ENCODE data around the gene ANKRD1. TPM values are rescaled to one million over a fixed set of nuclear protein-coding genes. Genes with fewer than 3 reads are reported as not detected.

The ANKRD1 gene
- total RNA-seq, 1 experiment from 2014 or later, result 0.26 TPM

GRCh38 chr10:90923111-90923731 lies 2.3 kb upstream of the ANKRD1 start:
- intact Hi-C loops (cut with micrococcal nuclease; ENCODE audit: unreplicated experiment), result no loop called here
- no TSS peak for BruUV-seq (replicated peaks)
- no peak for TF ChIP-seq POLR2AphosphoS5 (IDR thresholded peaks at IDR 0.05; ENCODE audit: low read depth, low read length)
- no peak for TF ChIP-seq REST (IDR thresholded peaks at IDR 0.05; ENCODE audit: insufficient read depth in 1 of 2, low read depth in 2 of 2, low read length in 1 of 2)
- no peak for TF ChIP-seq CTCF (IDR thresholded peaks at IDR 0.05)
- no peak for TF ChIP-seq TCF7L2 (IDR thresholded peaks at IDR 0.05; ENCODE audit: low read depth, low read length)
- TF ChIP-seq SIN3A (IDR thresholded peaks at IDR 0.05; ENCODE audit: borderline replicate concordance, insufficient read depth, low read depth, low read length), result no peak
- H3K4me1 ChIP-seq (ENCODE audit: control insufficient read depth, insufficient read depth, low read length), result no peaks in the 10 kb centered on the region; the same call in 1 of the 2 replicates
- H3K4me3 ChIP-seq (ENCODE audit: low read depth in 2 of 2, low read length in 2 of 2), result no peak overlapping the region
- ATAC-seq, result no peak
- no peaks in the 10 kb centered on the region for H3K36me3 ChIP-seq (ENCODE audit: control insufficient read depth, insufficient read depth, low read length)
- POLR2A ChIA-PET, result no interaction called here
- CTCF ChIA-PET, result interaction anchor here (0.7 kb wide), 1 partner anchor 1001 kb away, joined by 3 read pairs; no protein-coding TSS in a partner anchor
- no peaks in the 10 kb centered on the region for H3K9me3 ChIP-seq (ENCODE audit: control insufficient read depth, insufficient read depth, low read depth, low read length)
- in situ Hi-C loops (cut with HindIII; ENCODE audit: low pct_unique_long_range_greater_than_20kb, low sequenced_read_pairs), result no loop called here
- H3K27me3 ChIP-seq (ENCODE audit: control insufficient read depth, insufficient read depth, low read length), result no peaks in the 10 kb centered on the region
- no peak overlapping the region for H3K27ac ChIP-seq (ENCODE audit: low read length)
- DNase-seq (ENCODE audit: low read depth, low spot score), result no peak

- ChIA-PET CTCF (no interaction called here), POLR2A (no interaction called here)
- ATAC-seq, result no peak
- no TSS peak for BruUV-seq (replicated peaks)
- Histone ChIP-seq H3K27ac (ENCODE audit: low read length) (no peak overlapping the region), H3K27me3 (ENCODE audit: control insufficient read depth, insufficient read depth, low read length) (no peaks in the 10 kb centered on the region), H3K36me3 (ENCODE audit: control insufficient read depth, insufficient read depth, low read length) (no peaks in the 10 kb centered on the region), H3K4me3 (ENCODE audit: low read depth in 2 of 2, low read length in 2 of 2) (no peak overlapping the region), H3K4me1 (ENCODE audit: control insufficient read depth, insufficient read depth, low read length) (no peaks in the 10 kb centered on the region; the same call in 1 of the 2 replicates), H3K9me3 (ENCODE audit: control insufficient read depth, insufficient read depth, low read depth, low read length) (no peaks in the 10 kb centered on the region)
- in situ Hi-C loops (cut with HindIII; ENCODE audit: low pct_unique_long_range_greater_than_20kb, low sequenced_read_pairs) (no loop called here), intact Hi-C loops (cut with micrococcal nuclease; ENCODE audit: unreplicated experiment) (no loop called here)
- DNase-seq (ENCODE audit: low read depth, low spot score), result no peak
- TF ChIP-seq REST (IDR thresholded peaks at IDR 0.05; ENCODE audit: insufficient read depth in 1 of 2, low read depth in 2 of 2, low read length in 1 of 2), result no peak
Observed at GRCh38 chr10:90921906-90922305, 1.0 kb upstream of the ANKRD1 start.

Measured in Panc1 (cell line).